Tibial nerve (tissue), 3 donors: ENCODE measurements around the gene MEGF8.
A peak's percentile ranks its signal among the peaks of the same experiment; 100 is the strongest.

Experiments used
- POLR2A ChIP-seq, 2 donors: fragments of 450-650 bp; IDR thresholded peaks; one replicate each; pipeline ENCODE4 v1.6.1; 2017; ENCODE audit warnings: antibody characterized with exemption in 2 of 2, mild to moderate bottlenecking in 2 of 2, moderate library complexity in 2 of 2
- TF ChIP-seq, protein P1 (sequence below), 5 experiments: fragments of 200-600 bp in 3 of 5; fragments of 450-650 bp in 2 of 5; sonication (generic) in 3 of 5; IDR thresholded peaks; one replicate each; pipeline ENCODE4 v1.5.1; 2016 to 2019; ENCODE audit warnings: antibody characterized with exemption in 5 of 5, mild to moderate bottlenecking in 3 of 5, moderate library complexity in 2 of 5

DNA sequence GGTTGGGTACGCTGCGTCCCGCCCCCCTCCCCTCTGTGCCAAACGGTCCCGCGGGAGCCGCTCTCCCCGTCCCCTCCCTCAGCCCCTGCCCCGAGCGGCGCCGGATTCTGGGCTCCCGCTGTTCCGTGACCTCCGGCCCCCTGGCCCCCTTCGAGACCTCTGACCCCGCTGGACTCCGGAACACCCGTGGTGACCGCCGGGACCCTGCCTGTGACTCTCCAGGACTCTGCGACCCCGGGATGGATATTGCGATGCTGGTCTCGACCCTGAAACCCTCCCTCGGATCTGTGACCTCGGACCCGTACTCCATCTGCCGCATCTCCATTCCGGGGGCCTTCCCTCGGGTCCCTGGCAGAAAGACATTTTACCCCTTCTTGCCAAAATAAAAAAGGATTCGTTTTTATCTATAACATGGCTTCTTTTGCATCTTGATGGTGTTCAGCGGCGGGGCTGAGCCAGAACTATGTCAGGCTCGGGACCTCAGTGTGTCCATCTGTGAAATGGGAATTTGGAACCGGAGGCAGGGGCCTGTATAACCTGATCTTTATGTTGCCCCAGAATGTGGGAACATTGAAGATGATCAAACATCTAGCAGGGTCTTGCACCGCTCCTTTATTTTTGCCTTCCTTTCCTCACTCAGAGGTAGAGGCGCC is 654 bp upstream of the MEGF8 start:
- TF ChIP-seq, protein P1, sequence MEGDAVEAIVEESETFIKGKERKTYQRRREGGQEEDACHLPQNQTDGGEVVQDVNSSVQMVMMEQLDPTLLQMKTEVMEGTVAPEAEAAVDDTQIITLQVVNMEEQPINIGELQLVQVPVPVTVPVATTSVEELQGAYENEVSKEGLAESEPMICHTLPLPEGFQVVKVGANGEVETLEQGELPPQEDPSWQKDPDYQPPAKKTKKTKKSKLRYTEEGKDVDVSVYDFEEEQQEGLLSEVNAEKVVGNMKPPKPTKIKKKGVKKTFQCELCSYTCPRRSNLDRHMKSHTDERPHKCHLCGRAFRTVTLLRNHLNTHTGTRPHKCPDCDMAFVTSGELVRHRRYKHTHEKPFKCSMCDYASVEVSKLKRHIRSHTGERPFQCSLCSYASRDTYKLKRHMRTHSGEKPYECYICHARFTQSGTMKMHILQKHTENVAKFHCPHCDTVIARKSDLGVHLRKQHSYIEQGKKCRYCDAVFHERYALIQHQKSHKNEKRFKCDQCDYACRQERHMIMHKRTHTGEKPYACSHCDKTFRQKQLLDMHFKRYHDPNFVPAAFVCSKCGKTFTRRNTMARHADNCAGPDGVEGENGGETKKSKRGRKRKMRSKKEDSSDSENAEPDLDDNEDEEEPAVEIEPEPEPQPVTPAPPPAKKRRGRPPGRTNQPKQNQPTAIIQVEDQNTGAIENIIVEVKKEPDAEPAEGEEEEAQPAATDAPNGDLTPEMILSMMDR (IDR thresholded peaks at IDR 0.05) = peak in 2 of 5 experiments; percentile 74 to 90
- peak in 1 of 2 donors; percentile 3 for TF ChIP-seq POLR2A (IDR thresholded peaks at IDR 0.05)
